ENCODE results near the gene ADAMTSL1.

The ADAMTSL1 gene

GRCh38 chr9:18438300-18438925 is 35.5 kb upstream of the ADAMTSL1 start:
- TF ChIP-seq CTCF (IDR thresholded peaks at IDR 0.05), result no peak
- no peak overlapping the region for H3K27ac ChIP-seq

- no peak for TF ChIP-seq ZFX (IDR thresholded peaks at IDR 0.05; ENCODE audit: borderline replicate concordance)
- TF ChIP-seq CTCF (IDR thresholded peaks at IDR 0.05), result no peak
- no peak overlapping the region for H3K27ac ChIP-seq
These were observed 35.0 kb upstream of the ADAMTSL1 start for GRCh38 chr9:18438951-18439350.

GRCh38 chr9:18441261-18441660 is 32.7 kb upstream of the ADAMTSL1 start:
- TF ChIP-seq CTCF (IDR thresholded peaks at IDR 0.05), result no peak
- H3K27ac ChIP-seq, result no peak overlapping the region

GRCh38 chr9:18442629-18443491 is 31.1 kb upstream of the ADAMTSL1 start:
- no peak overlapping the region for H3K27ac ChIP-seq

GRCh38 chr9:18447131-18447530 is 26.8 kb upstream of the ADAMTSL1 start:
- no peak overlapping the region for H3K27ac ChIP-seq
- TF ChIP-seq ZFX (IDR thresholded peaks at IDR 0.05; ENCODE audit: borderline replicate concordance) (no peak), CTCF (IDR thresholded peaks at IDR 0.05) (no peak)

More at GRCh38 chr9:18442629-18443491, 31.1 kb upstream of the ADAMTSL1 start:
- no peak for TF ChIP-seq ZFX (IDR thresholded peaks at IDR 0.05; ENCODE audit: borderline replicate concordance)
- peak; percentile 96 for TF ChIP-seq CTCF (IDR thresholded peaks at IDR 0.05)

GRCh38 chr9:18447541-18447940 is 26.4 kb upstream of the ADAMTSL1 start:
- no peak overlapping the region for H3K27ac ChIP-seq
- TF ChIP-seq CTCF (IDR thresholded peaks at IDR 0.05), result no peak
- TF ChIP-seq ZFX (IDR thresholded peaks at IDR 0.05; ENCODE audit: borderline replicate concordance), result no peak

- TF ChIP-seq ZFX (IDR thresholded peaks at IDR 0.05; ENCODE audit: borderline replicate concordance) (no peak), CTCF (IDR thresholded peaks at IDR 0.05) (no peak)
These were observed 25.9 kb upstream of the ADAMTSL1 start for GRCh38 chr9:18448101-18448500.

More at GRCh38 chr9:18448101-18448500, 25.9 kb upstream of the ADAMTSL1 start:
- H3K27ac ChIP-seq, result no peak overlapping the region

Data from 22Rv1 (cell line).